ENCODE data around the gene SEC23A.

GRCh38 chr14:39113685-39114072 lies 10.6 kb upstream of the SEC23A start:
- TF ChIP-seq CTCF (IDR thresholded peaks at IDR 0.05; ENCODE audit: extremely low read depth in 1 of 2, insufficient read depth in 1 of 2, low read depth in 1 of 2, low read length in 2 of 2) (no peak), EZH2 (IDR thresholded peaks at IDR 0.05; ENCODE audit: borderline replicate concordance, low read depth, low read length, severe bottlenecking) (no peak), POLR2A (IDR thresholded peaks at IDR 0.05; ENCODE audit: low read depth, low read length) (no peak), MYC (IDR thresholded peaks at IDR 0.05; ENCODE audit: low read depth, low read length) (no peak), FOS (IDR thresholded peaks at IDR 0.05; ENCODE audit: borderline replicate concordance, insufficient read depth, low read length) (no peak), JUN (IDR thresholded peaks at IDR 0.05; ENCODE audit: borderline replicate concordance, insufficient read depth, insufficient read length, low read depth) (no peak), POLR2AphosphoS5 (IDR thresholded peaks at IDR 0.05; ENCODE audit: insufficient read depth, low read depth, low read length) (no peak), GATA2 (IDR thresholded peaks at IDR 0.05; ENCODE audit: insufficient read depth, insufficient read length, low read depth, low read length) (no peak)
- TF ChIP-seq, protein P1, sequence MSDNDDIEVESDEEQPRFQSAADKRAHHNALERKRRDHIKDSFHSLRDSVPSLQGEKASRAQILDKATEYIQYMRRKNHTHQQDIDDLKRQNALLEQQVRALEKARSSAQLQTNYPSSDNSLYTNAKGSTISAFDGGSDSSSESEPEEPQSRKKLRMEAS (IDR thresholded peaks at IDR 0.05; ENCODE audit: insufficient read depth, insufficient read length): no peak
